ENCODE data around the gene LIG4. TPM values are rescaled to one million over a fixed set of nuclear protein-coding genes. Genes with fewer than 3 reads are reported as not detected.
"Not testable (repeated sequence)": the region's sequence is repeated elsewhere in the genome, so short reads cannot be mapped to it uniquely, and the experiment has no call there.

The LIG4 gene
- total and polyA plus RNA-seq, 2 donors: 22.3 to 25.4 TPM

DNA sequence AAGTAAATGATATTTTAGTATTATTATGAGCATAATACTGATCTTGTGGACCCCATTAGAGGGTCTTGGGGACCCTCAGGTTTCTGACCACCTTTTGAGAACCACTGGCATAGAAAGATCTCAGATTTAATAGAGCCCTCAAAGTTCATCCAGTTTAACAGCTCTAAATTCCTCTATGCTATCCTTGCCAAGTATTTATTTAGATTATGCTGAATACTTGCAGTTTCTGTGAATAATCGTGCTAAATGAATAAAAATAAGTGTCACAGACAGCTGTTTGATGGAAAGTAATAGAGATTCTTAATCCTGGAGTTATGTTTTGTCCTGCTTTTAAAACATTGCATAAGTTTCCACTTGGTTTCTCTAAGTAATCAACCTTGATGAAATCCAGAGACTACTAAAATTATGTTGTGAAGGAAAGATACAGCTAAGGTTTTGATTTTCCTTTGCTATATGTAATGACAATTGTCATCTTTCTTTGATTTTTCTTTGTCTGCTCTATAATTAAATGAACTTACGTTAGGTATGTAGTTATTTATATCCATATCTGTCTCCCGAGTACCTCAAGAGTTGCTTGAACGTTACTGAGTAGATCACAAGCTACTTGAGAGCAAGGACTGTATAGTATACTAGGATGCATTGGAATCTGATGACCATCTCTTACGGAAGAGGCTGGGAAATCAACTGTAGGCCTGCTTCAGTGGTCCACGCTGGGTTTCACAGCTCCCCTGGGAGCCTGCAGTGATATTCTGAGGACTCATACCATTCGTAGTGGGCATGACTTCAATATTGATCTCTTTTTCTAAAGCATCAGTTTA, 8.6 kb upstream of the LIG4 start:
- Histone ChIP-seq H3K36me3 (ENCODE audit: control insufficient read depth in 2 of 2, insufficient read depth in 2 of 2, low read length in 1 of 2) (no peaks in the 10 kb centered on the region), H3K9me3 (ENCODE audit: control insufficient read depth in 2 of 2, insufficient read depth in 1 of 2, low read length in 1 of 2) (no peaks in the 10 kb centered on the region), H3K27me3 (ENCODE audit: control insufficient read depth in 2 of 2, insufficient read depth in 1 of 2, low read length in 1 of 2) (no peaks in the 10 kb centered on the region), H3K27ac (ENCODE audit: low read depth in 1 of 2, low read length in 1 of 2) (no peak overlapping the region), H3K4me1 (ENCODE audit: control insufficient read depth in 2 of 2, insufficient read depth in 2 of 2, low read length in 2 of 2) (peaks cover 9 to 15% of the 10 kb centered on the region in 2 donors), H3K4me3 (ENCODE audit: low read length in 2 of 2) (no peak overlapping the region)
- no peak for DNase-seq (ENCODE audit: low read depth in 6 of 9, low spot score in 9 of 9)
- WGBS: 96% methylated on average over 7 of the region's 7 CpGs

DNA sequence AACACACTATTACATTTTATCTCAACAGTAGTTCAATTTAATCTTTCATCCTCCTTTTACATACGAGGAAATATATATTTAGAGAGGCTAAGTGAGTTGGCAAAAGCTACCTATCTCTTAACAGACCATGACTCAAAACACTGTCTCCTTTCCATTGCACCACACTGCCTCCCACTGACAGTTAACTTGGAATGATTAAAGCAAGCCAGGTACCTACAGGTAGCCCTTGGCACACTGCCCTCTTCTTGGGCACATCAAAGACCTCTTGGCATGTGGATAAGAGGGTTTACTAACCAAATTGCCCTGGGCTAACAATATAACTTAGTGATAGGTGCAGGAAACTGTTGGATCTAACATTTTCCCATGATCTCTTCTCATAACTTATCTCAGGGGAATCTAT, 4.7 kb upstream of the LIG4 start:
- H3K9me3 ChIP-seq (ENCODE audit: control insufficient read depth in 2 of 2, insufficient read depth in 1 of 2, low read length in 1 of 2): no peaks in the 10 kb centered on the region
- DNase-seq (ENCODE audit: low read depth in 6 of 9, low spot score in 9 of 9): peak in 1 of 9 donors; percentile 53
- H3K27me3 ChIP-seq (ENCODE audit: control insufficient read depth in 2 of 2, insufficient read depth in 1 of 2, low read length in 1 of 2): no peaks in the 10 kb centered on the region
- H3K4me1 ChIP-seq (ENCODE audit: control insufficient read depth in 2 of 2, insufficient read depth in 2 of 2, low read length in 2 of 2): peaks cover 4 to 25% of the 10 kb centered on the region in 2 donors
- no peak overlapping the region for H3K4me3 ChIP-seq (ENCODE audit: low read length in 2 of 2)
- no peak overlapping the region for H3K27ac ChIP-seq (ENCODE audit: low read depth in 1 of 2, low read length in 1 of 2)
- no peaks in the 10 kb centered on the region for H3K36me3 ChIP-seq (ENCODE audit: control insufficient read depth in 2 of 2, insufficient read depth in 2 of 2, low read length in 1 of 2)
- WGBS: 60% methylated on average over 1 of the region's 1 CpG

DNA sequence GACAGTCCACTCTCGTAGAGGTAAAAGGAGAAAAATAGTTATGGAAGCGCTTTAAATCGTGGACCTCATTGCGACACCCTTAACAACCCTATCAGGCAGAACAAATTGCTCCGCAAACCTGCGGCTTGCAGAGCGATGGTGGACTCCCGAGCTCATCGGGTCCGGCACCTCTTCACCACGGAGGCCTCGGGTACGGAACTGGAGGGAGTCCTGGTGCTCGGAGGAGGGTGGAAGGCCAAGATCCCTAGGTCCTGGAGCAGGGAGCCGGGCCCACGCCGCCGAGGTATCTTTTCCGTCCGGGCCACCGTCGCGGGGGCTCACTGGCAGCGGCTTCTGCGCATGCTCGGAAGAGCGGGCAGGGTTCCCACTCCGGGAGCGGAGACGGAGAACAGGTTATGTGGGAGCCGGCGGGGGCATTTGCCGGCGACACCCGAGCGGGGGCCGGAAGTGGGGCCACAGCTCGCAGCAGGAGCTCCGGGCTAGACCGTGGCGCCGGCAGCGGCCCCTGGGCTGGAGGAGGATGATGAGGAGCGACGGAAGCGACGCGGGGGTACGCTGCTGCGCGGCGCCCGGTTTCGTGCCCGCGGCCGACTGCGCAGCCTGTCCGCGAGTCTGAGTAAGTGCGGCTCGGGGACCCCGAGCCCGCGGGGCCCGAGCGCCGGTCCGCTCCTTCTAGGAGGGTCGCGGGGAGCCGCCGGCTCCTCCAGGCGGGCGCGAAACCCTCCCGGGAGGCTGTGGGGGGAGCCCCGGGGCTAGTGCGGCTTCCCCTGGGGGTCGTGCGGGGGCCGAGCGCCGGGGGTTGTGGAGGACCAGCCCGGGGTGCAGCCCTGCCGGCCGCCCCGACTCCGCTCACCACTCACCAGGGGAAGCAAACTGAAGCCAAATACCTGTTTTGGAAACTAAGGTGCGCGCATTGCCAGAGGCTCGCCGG, 3.0 kb upstream of the LIG4 start, which contains the start of gene ABHD13:
TSS of gene ABHD13 (plus strand) at position 349 of the 931 bp plus-strand sequence. CDS start 10,827 bp downstream, outside the sequence.
- H3K9me3 ChIP-seq (ENCODE audit: control insufficient read depth in 2 of 2, insufficient read depth in 1 of 2, low read length in 1 of 2): no peaks in the 10 kb centered on the region
- peaks cover 9 to 31% of the 10 kb centered on the region in 2 donors for H3K4me1 ChIP-seq (ENCODE audit: control insufficient read depth in 2 of 2, insufficient read depth in 2 of 2, low read length in 2 of 2)
- under 1% methylated on average over 93 of the region's 93 CpGs for WGBS
- H3K27ac ChIP-seq (ENCODE audit: low read depth in 1 of 2, low read length in 1 of 2): peak within 1 kb of the TSS; percentile 95 to 97
- H3K27me3 ChIP-seq (ENCODE audit: control insufficient read depth in 2 of 2, insufficient read depth in 1 of 2, low read length in 1 of 2): no peaks in the 10 kb centered on the region
- DNase-seq (ENCODE audit: low read depth in 6 of 9, low spot score in 9 of 9): peak; percentile 75 to 97 (median 92)
- H3K36me3 ChIP-seq (ENCODE audit: control insufficient read depth in 2 of 2, insufficient read depth in 2 of 2, low read length in 1 of 2): no peaks in the 10 kb centered on the region
- H3K4me3 ChIP-seq (ENCODE audit: low read length in 2 of 2): peak within 1 kb of the TSS; percentile 95 to 100

GRCh38 chr13:108217307-108218043, 2.1 kb upstream of the LIG4 start:
- 74% methylated on average over 27 of the region's 27 CpGs for WGBS
- Histone ChIP-seq H3K4me3 (ENCODE audit: low read length in 2 of 2) (peak overlapping the region; percentile 95 to 100), H3K4me1 (ENCODE audit: control insufficient read depth in 2 of 2, insufficient read depth in 2 of 2, low read length in 2 of 2) (peaks cover 11 to 35% of the 10 kb centered on the region in 2 donors), H3K27ac (ENCODE audit: low read depth in 1 of 2, low read length in 1 of 2) (peak overlapping the region; percentile 95 to 97)
- H3K27me3 ChIP-seq (ENCODE audit: control insufficient read depth in 2 of 2, insufficient read depth in 1 of 2, low read length in 1 of 2); H3K36me3 ChIP-seq (ENCODE audit: control insufficient read depth in 2 of 2, insufficient read depth in 2 of 2, low read length in 1 of 2); DNase-seq (ENCODE audit: low read depth in 6 of 9, low spot score in 9 of 9); H3K9me3 ChIP-seq (ENCODE audit: control insufficient read depth in 2 of 2, insufficient read depth in 1 of 2, low read length in 1 of 2): not testable (repeated sequence)

DNA sequence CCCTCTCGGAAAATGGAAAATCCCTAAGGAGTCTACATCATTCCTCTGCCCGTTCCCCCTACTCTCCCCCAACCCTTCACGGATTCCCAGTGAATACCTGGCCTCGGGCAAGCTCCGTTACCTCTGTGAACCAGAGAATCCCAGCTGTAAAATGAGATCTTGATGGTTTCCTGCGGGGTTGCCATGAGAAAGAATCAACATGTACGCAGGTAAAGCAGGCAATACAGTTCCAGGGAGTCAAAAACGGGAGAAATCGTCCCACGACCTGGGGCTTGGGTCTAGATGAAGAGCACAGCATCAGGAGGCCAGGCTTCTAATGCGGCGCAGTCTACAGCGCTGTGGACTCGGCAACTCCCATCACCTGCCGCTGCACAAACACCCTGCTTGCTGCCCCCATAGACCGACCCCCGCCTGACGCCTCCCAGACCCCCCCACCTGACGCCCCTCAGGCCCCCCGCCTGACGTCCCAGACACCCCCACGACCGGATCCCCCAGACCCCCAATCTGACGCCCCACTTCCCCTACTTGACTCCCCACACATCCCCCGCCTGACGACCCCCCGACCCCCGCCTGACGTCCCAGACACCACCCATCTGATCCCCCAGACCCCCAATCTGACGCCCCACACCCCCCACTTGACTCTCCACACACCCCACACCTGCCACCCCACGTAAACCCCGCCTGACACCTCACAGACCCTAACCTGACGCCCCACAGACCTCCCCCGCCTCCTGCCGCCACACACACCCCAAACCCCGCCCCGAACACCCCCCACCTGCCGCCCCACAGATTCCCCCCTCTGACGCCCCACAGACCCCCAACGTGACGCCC, 680 bp downstream of the LIG4 start:
- DNase-seq (ENCODE audit: low read depth in 6 of 9, low spot score in 9 of 9): peak in 3 of 9 donors; percentile 38 to 63 (median 48)
- no peaks in the 10 kb centered on the region for H3K27me3 ChIP-seq (ENCODE audit: control insufficient read depth in 2 of 2, insufficient read depth in 1 of 2, low read length in 1 of 2)
- peak overlapping the region; percentile 69 for H3K4me3 ChIP-seq (ENCODE audit: low read length in 2 of 2)
- H3K27ac ChIP-seq (ENCODE audit: low read depth in 1 of 2, low read length in 1 of 2): peak overlapping the region; percentile 91 to 97
- H3K9me3 ChIP-seq (ENCODE audit: control insufficient read depth in 2 of 2, insufficient read depth in 1 of 2, low read length in 1 of 2): no peaks in the 10 kb centered on the region
- 19% methylated on average over 41 of the region's 41 CpGs for WGBS
- H3K4me1 ChIP-seq (ENCODE audit: control insufficient read depth in 2 of 2, insufficient read depth in 2 of 2, low read length in 2 of 2): peaks cover 12 to 35% of the 10 kb centered on the region in 2 donors
- peaks cover 0 to 12% of the 10 kb centered on the region in 2 donors for H3K36me3 ChIP-seq (ENCODE audit: control insufficient read depth in 2 of 2, insufficient read depth in 2 of 2, low read length in 1 of 2)

GRCh38 chr13:108213946-108214345, 1.4 kb downstream of the LIG4 start:
- Histone ChIP-seq H3K27ac (ENCODE audit: low read depth in 1 of 2, low read length in 1 of 2) (peak overlapping the region in 1 of 2 donors; percentile 97), H3K27me3 (ENCODE audit: control insufficient read depth in 2 of 2, insufficient read depth in 1 of 2, low read length in 1 of 2) (no peaks in the 10 kb centered on the region), H3K4me1 (ENCODE audit: control insufficient read depth in 2 of 2, insufficient read depth in 2 of 2, low read length in 2 of 2) (peaks cover 9 to 31% of the 10 kb centered on the region in 2 donors), H3K9me3 (ENCODE audit: control insufficient read depth in 2 of 2, insufficient read depth in 1 of 2, low read length in 1 of 2) (no peaks in the 10 kb centered on the region), H3K4me3 (ENCODE audit: low read length in 2 of 2) (peak overlapping the region; percentile 69), H3K36me3 (ENCODE audit: control insufficient read depth in 2 of 2, insufficient read depth in 2 of 2, low read length in 1 of 2) (peaks cover 0 to 20% of the 10 kb centered on the region in 2 donors)
- DNase-seq (ENCODE audit: low read depth in 6 of 9, low spot score in 9 of 9): peak in 1 of 9 donors; percentile 47
- 70% methylated on average over 5 of the region's 5 CpGs for WGBS

GRCh38 chr13:108212886-108213285, 2.5 kb downstream of the LIG4 start:
- Histone ChIP-seq H3K27ac (ENCODE audit: low read depth in 1 of 2, low read length in 1 of 2) (peak overlapping the region; percentile 80 to 97), H3K4me3 (ENCODE audit: low read length in 2 of 2) (peak overlapping the region; percentile 33 to 69), H3K9me3 (ENCODE audit: control insufficient read depth in 2 of 2, insufficient read depth in 1 of 2, low read length in 1 of 2) (no peaks in the 10 kb centered on the region), H3K36me3 (ENCODE audit: control insufficient read depth in 2 of 2, insufficient read depth in 2 of 2, low read length in 1 of 2) (peaks cover 0 to 24% of the 10 kb centered on the region in 2 donors), H3K27me3 (ENCODE audit: control insufficient read depth in 2 of 2, insufficient read depth in 1 of 2, low read length in 1 of 2) (no peaks in the 10 kb centered on the region), H3K4me1 (ENCODE audit: control insufficient read depth in 2 of 2, insufficient read depth in 2 of 2, low read length in 2 of 2) (peaks cover 9 to 31% of the 10 kb centered on the region in 2 donors)
- WGBS: 5% methylated on average over 4 of the region's 4 CpGs
- peak in 6 of 9 donors; percentile 52 to 84 (median 64) for DNase-seq (ENCODE audit: low read depth in 6 of 9, low spot score in 9 of 9)

GRCh38 chr13:108210551-108210950, 4.8 kb downstream of the LIG4 start:
- no peak for DNase-seq (ENCODE audit: low read depth in 6 of 9, low spot score in 9 of 9)
- Histone ChIP-seq H3K4me1 (ENCODE audit: control insufficient read depth in 2 of 2, insufficient read depth in 2 of 2, low read length in 2 of 2) (peaks cover 9 to 13% of the 10 kb centered on the region in 2 donors), H3K4me3 (ENCODE audit: low read length in 2 of 2) (no peak overlapping the region), H3K27me3 (ENCODE audit: control insufficient read depth in 2 of 2, insufficient read depth in 1 of 2, low read length in 1 of 2) (no peaks in the 10 kb centered on the region), H3K9me3 (ENCODE audit: control insufficient read depth in 2 of 2, insufficient read depth in 1 of 2, low read length in 1 of 2) (no peaks in the 10 kb centered on the region), H3K27ac (ENCODE audit: low read depth in 1 of 2, low read length in 1 of 2) (no peak overlapping the region), H3K36me3 (ENCODE audit: control insufficient read depth in 2 of 2, insufficient read depth in 2 of 2, low read length in 1 of 2) (peaks cover 0 to 24% of the 10 kb centered on the region in 2 donors)
- 90% methylated on average over 2 of the region's 2 CpGs for WGBS
